HCT116 (cell line): ENCODE results near the gene CORO2A. TPM values are rescaled to one million over a fixed set of nuclear protein-coding genes. Genes with fewer than 3 reads are reported as not detected.

Source experiments
- ATAC-seq: fragments of 200-7000 bp; cut with Tn5 transposase; 2 replicates; pipeline ENCODE4 v1.9.1; 2020; ENCODE audit warnings: mild to moderate bottlenecking, moderate library complexity
- BruUV-seq: library from RNA; stranded (reverse); fragments of 400-500 nt; replicated peaks from 2 replicates; lab custom pipeline; 2021; lab: Mats Ljungman, UMichigan
- CTCF ChIA-PET: fragments of 300-600 bp; sonication (Branson Sonifier 250); formaldehyde crosslinking; loops from one replicate; lab custom pipeline; 2021; ENCODE audit warnings: antibody characterized with exemption; lab: Charles Lee
- POLR2A ChIA-PET: fragments of 300-600, 350-600 bp; sonication (Branson Sonifier 250); formaldehyde crosslinking; loops from one replicate; lab custom pipeline; 2021; ENCODE audit warnings: antibody characterized with exemption; lab: Charles Lee
- RAD21 ChIA-PET, 2 experiments: fragments of 300-600 bp; sonication (Branson Sonifier 250); formaldehyde crosslinking; loops; one replicate each; lab custom pipeline; 2023; ENCODE audit warnings: low total read pairs in 2 of 2; ENCODE audit not compliant: uncharacterized antibody in 2 of 2, unreplicated experiment in 2 of 2, low non-redundant PET in 1 of 2; lab: Charles Lee
- DNase-seq: peaks from one replicate; pipeline ENCODE4 v3.0.0-alpha.2; 2010; ENCODE audit warnings: low read depth, low spot score
- H2AFZ ChIP-seq: fragments of 200-600 bp; shearing (Covaris generic), sonication (generic); 2 replicates; pipeline ENCODE4 v1.6.1; 2017; ENCODE audit warnings: low read depth, mixed run types, mixed read lengths, antibody characterized with exemption, low read length; ENCODE audit not compliant: poor library complexity, severe bottlenecking
- H3K27ac ChIP-seq: 2 replicates; pipeline ENCODE4 v1.5.1; 2012; ENCODE audit warnings: low read depth, low read length
- H3K27me3 ChIP-seq: fragments of 200-600 bp; sonication (generic); 2 replicates; pipeline ENCODE4 v1.6.1; 2016; ENCODE audit warnings: mixed run types, low read length, mixed read lengths; ENCODE audit not compliant: insufficient read depth
- H3K36me3 ChIP-seq, 2 experiments: fragments of 200-500 bp in 1 of 2; fragments of 200-600 bp in 1 of 2; sonication (Bioruptor generic) in 1 of 2; sonication (generic) in 1 of 2; 2 replicates each; pipeline versions ENCODE4 v1.5.1 to v1.6.1; 2014 to 2016; ENCODE audit warnings: low read length in 2 of 2, inconsistent platforms in 1 of 2, mixed read lengths in 1 of 2, mixed run types in 1 of 2; ENCODE audit not compliant: insufficient read depth in 2 of 2, control insufficient read depth in 1 of 2
- H3K4me1 ChIP-seq, 2 experiments: fragments of 200-600 bp in 1 of 2; sonication (generic) in 1 of 2; 2 replicates each; pipeline versions ENCODE4 v1.5.1 to v1.6.1; 2012 to 2017; ENCODE audit warnings: low read length in 2 of 2, inconsistent platforms in 1 of 2, mild to moderate bottlenecking in 1 of 2, mixed read lengths in 1 of 2, mixed run types in 1 of 2, moderate library complexity in 1 of 2; ENCODE audit not compliant: insufficient read depth in 2 of 2, control insufficient read depth in 1 of 2
- H3K4me2 ChIP-seq: fragments of 200-600 bp; sonication (generic); 2 replicates; pipeline ENCODE4 v1.6.1; 2017; ENCODE audit warnings: mixed run types, low read length, mixed read lengths
- H3K4me3 ChIP-seq, 2 experiments: fragments of 200-600 bp in 1 of 2; sonication (generic) in 1 of 2; replicated peaks in 1 of 2; 2 replicates each; pipeline ENCODE4 v1.5.1; 2011 to 2016; ENCODE audit warnings: low read length in 2 of 2, control low read depth in 1 of 2, low read depth in 1 of 2, mild to moderate bottlenecking in 1 of 2, mixed read lengths in 1 of 2, mixed run types in 1 of 2
- H3K79me2 ChIP-seq: fragments of 200-600 bp; sonication (generic); 2 replicates; pipeline ENCODE4 v1.6.1; 2017; ENCODE audit warnings: mild to moderate bottlenecking, mixed run types, low read length, moderate library complexity, mixed read lengths; ENCODE audit not compliant: insufficient read depth
- H3K9ac ChIP-seq: fragments of 200-600 bp; sonication (generic); 2 replicates; pipeline ENCODE4 v1.6.1; 2016; ENCODE audit warnings: low read length, mixed read lengths
- H3K9me2 ChIP-seq: fragments of 200-600 bp; sonication (generic), shearing (Covaris generic); 2 replicates; pipeline ENCODE4 v1.6.1; 2017; ENCODE audit warnings: mixed run types, mild to moderate bottlenecking, moderate library complexity; ENCODE audit not compliant: insufficient read depth
- H3K9me3 ChIP-seq, 2 experiments: fragments of 200-500 bp in 1 of 2; fragments of 200-600 bp in 1 of 2; sonication (Bioruptor generic) in 1 of 2; sonication (generic) in 1 of 2; 2 replicates each; pipeline ENCODE4 v1.6.1; 2014 to 2017; ENCODE audit warnings: low read length in 2 of 2, mixed read lengths in 2 of 2, inconsistent platforms in 1 of 2, low read depth in 1 of 2, mild to moderate bottlenecking in 1 of 2, mixed run types in 1 of 2, moderate library complexity in 1 of 2; ENCODE audit not compliant: control insufficient read depth in 1 of 2, insufficient read depth in 1 of 2
- H4K20me1 ChIP-seq: fragments of 200-600 bp; sonication (generic), shearing (Covaris generic); 2 replicates; pipeline ENCODE4 v1.6.1; 2017; ENCODE audit warnings: mixed run types, mild to moderate bottlenecking, moderate library complexity; ENCODE audit not compliant: insufficient read depth
- EGR1 ChIP-seq: IDR thresholded peaks from 2 replicates; pipeline ENCODE4 v1.6.1; 2012; ENCODE audit warnings: low read depth
- ELF1 ChIP-seq: IDR thresholded peaks from 2 replicates; pipeline ENCODE4 v1.6.1; 2012; ENCODE audit warnings: low read depth, borderline replicate concordance
- EZH2phosphoT487 ChIP-seq: fragments of 200-600 bp; IDR thresholded peaks from 2 replicates; pipeline ENCODE4 v1.6.1; 2018; ENCODE audit warnings: antibody characterized with exemption, borderline replicate concordance
- FOSL1 ChIP-seq: IDR thresholded peaks from 2 replicates; pipeline ENCODE4 v1.6.1; 2012; ENCODE audit warnings: low read depth
- SIN3A ChIP-seq: IDR thresholded peaks from 2 replicates; pipeline ENCODE4 v1.6.1; 2012; ENCODE audit warnings: low read depth
- SP1 ChIP-seq: IDR thresholded peaks from 2 replicates; pipeline ENCODE4 v1.6.1; 2012; ENCODE audit warnings: low read depth
- YY1 ChIP-seq: IDR thresholded peaks from 2 replicates; pipeline ENCODE4 v1.6.1; 2011; ENCODE audit warnings: low read length, low read depth, moderate library complexity, mild to moderate bottlenecking; ENCODE audit not compliant: insufficient replicate concordance; ENCODE audit errors: extremely low read depth
- ZNF274 ChIP-seq: fragments of 200-500 bp; sonication (Bioruptor generic); IDR thresholded peaks from 2 replicates; pipeline ENCODE4 v1.6.1; 2014; ENCODE audit warnings: mild to moderate bottlenecking, low read depth, low read length, inconsistent platforms
- intact Hi-C: fragments of 100-400 bp; cut with micrococcal nuclease; formaldehyde crosslinking; loops from 2 replicates; pipeline ENCODE4 v1.10.0; 2022
- total RNA-seq: library from RNA; stranded (reverse); gene quantifications from one replicate; pipeline ENCODE4 v1.2.1, GENCODE V29; 2021; ENCODE audit not compliant: unreplicated experiment
- TF ChIP-seq, protein P1 (sequence below): IDR thresholded peaks from 2 replicates; pipeline ENCODE4 v1.6.1; 2012
- TF ChIP-seq, protein P2 (sequence below): IDR thresholded peaks from 2 replicates; pipeline ENCODE4 v1.6.1; 2012; ENCODE audit warnings: low read depth
- TF ChIP-seq, protein P3 (sequence below): IDR thresholded peaks from 2 replicates; pipeline ENCODE4 v1.6.1; 2012
- TF ChIP-seq, protein P4 (sequence below), 3 experiments: fragments of 200-600 bp in 1 of 3; sonication (generic) in 1 of 3; IDR thresholded peaks in 2 of 3; conservative IDR thresholded peaks in 1 of 3; 2 replicates each; pipeline ENCODE4 v1.5.1; 2012 to 2017; ENCODE audit warnings: low read depth in 2 of 3, low read length in 2 of 3, antibody characterized with exemption in 1 of 3, borderline replicate concordance in 1 of 3, control low read depth in 1 of 3, mild to moderate bottlenecking in 1 of 3, mixed read lengths in 1 of 3, mixed run types in 1 of 3, moderate library complexity in 1 of 3; ENCODE audit not compliant: insufficient read depth in 1 of 3

Gene CORO2A
- total RNA-seq, 1 experiment from 2014 or later = 5.7 TPM

DNA sequence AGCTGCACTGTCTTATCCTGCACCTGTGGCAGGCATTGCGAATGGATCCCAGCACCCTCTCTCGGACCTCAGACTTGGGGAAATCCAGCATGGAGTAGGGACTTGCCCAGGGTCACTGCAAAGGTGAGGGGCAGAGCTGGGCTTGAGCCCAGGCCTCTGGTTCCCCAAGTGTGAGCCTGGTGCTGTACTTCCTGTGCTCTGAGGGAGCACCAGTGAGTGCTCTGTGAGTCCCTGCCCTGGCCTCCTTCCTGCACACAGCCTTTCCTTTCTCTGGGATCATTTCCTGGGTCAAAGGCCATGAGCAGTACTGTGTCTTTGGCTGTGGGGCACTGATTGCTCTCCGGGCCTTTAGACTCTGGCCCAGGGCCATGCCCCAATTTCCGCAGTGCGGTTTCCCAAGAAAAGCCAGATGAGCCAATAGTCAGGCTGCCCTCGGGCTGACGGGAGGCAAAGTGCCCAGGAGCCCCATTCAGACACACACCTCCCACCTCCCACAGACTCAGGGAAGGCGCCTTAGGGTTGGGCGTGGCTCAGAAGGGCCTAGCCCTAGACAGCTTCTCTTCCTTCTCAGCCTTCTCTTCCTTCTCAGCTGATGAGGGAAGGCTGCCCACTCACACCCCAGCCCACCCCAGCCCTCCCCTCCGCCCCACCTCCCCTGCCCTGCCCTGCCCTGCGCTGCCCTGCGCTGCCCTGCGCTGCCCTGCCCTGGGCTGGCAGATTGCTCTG lies 50.1 kb downstream of the CORO2A start:
- H2AFZ ChIP-seq = no peak overlapping the region
- peaks cover 6 to 14% of the 10 kb centered on the region in 2 experiments; a peak in 3 of 4 replicates for H3K4me1 ChIP-seq
- POLR2A ChIA-PET = no interaction called here

More for the DNA sequence above, 50.1 kb downstream of the CORO2A start:
- no peaks in the 10 kb centered on the region for H3K79me2 ChIP-seq
- intact Hi-C loops = loop anchor here (10.0 kb wide), 1 partner anchor 58 kb away; no protein-coding TSS in a partner anchor
- no peaks in the 10 kb centered on the region for H3K9me2 ChIP-seq
- ATAC-seq = peak; percentile 42; the same call in 1 of the 2 replicates
- H3K9me3 ChIP-seq = no peaks in the 10 kb centered on the region
- no peak overlapping the region for H3K27ac ChIP-seq
- H3K9ac ChIP-seq = no peak overlapping the region
- TF ChIP-seq, protein P1, sequence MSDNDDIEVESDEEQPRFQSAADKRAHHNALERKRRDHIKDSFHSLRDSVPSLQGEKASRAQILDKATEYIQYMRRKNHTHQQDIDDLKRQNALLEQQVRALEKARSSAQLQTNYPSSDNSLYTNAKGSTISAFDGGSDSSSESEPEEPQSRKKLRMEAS = no peak
- TF ChIP-seq ELF1 = no peak
- TF ChIP-seq EZH2phosphoT487 = no peak
- TF ChIP-seq, protein P2, sequence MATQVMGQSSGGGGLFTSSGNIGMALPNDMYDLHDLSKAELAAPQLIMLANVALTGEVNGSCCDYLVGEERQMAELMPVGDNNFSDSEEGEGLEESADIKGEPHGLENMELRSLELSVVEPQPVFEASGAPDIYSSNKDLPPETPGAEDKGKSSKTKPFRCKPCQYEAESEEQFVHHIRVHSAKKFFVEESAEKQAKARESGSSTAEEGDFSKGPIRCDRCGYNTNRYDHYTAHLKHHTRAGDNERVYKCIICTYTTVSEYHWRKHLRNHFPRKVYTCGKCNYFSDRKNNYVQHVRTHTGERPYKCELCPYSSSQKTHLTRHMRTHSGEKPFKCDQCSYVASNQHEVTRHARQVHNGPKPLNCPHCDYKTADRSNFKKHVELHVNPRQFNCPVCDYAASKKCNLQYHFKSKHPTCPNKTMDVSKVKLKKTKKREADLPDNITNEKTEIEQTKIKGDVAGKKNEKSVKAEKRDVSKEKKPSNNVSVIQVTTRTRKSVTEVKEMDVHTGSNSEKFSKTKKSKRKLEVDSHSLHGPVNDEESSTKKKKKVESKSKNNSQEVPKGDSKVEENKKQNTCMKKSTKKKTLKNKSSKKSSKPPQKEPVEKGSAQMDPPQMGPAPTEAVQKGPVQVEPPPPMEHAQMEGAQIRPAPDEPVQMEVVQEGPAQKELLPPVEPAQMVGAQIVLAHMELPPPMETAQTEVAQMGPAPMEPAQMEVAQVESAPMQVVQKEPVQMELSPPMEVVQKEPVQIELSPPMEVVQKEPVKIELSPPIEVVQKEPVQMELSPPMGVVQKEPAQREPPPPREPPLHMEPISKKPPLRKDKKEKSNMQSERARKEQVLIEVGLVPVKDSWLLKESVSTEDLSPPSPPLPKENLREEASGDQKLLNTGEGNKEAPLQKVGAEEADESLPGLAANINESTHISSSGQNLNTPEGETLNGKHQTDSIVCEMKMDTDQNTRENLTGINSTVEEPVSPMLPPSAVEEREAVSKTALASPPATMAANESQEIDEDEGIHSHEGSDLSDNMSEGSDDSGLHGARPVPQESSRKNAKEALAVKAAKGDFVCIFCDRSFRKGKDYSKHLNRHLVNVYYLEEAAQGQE = no peak
- no peak for TF ChIP-seq EGR1
- TF ChIP-seq ZNF274 = no peak
- TF ChIP-seq YY1 = no peak
- TF ChIP-seq SIN3A = no peak
- TF ChIP-seq SP1 = no peak
- TF ChIP-seq, protein P3, sequence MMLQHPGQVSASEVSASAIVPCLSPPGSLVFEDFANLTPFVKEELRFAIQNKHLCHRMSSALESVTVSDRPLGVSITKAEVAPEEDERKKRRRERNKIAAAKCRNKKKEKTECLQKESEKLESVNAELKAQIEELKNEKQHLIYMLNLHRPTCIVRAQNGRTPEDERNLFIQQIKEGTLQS = no peak
- TF ChIP-seq FOSL1 = no peak
- TF ChIP-seq, protein P4, sequence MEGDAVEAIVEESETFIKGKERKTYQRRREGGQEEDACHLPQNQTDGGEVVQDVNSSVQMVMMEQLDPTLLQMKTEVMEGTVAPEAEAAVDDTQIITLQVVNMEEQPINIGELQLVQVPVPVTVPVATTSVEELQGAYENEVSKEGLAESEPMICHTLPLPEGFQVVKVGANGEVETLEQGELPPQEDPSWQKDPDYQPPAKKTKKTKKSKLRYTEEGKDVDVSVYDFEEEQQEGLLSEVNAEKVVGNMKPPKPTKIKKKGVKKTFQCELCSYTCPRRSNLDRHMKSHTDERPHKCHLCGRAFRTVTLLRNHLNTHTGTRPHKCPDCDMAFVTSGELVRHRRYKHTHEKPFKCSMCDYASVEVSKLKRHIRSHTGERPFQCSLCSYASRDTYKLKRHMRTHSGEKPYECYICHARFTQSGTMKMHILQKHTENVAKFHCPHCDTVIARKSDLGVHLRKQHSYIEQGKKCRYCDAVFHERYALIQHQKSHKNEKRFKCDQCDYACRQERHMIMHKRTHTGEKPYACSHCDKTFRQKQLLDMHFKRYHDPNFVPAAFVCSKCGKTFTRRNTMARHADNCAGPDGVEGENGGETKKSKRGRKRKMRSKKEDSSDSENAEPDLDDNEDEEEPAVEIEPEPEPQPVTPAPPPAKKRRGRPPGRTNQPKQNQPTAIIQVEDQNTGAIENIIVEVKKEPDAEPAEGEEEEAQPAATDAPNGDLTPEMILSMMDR (IDR thresholded peaks at IDR 0.05 in 2 of 3, conservative IDR thresholded peaks at IDR 0.05 in 1 of 3; ENCODE audit: borderline replicate concordance in 1 of 3, insufficient read depth in 1 of 3, low read depth in 2 of 3, low read length in 2 of 3) = no peak
- TF ChIP-seq, all 23 proteins: peak for 0
- no peak for DNase-seq
- H3K36me3 ChIP-seq = no peaks in the 10 kb centered on the region
- no TSS peak for BruUV-seq
- no peak overlapping the region for H3K4me3 ChIP-seq
- CTCF ChIA-PET = no interaction called here
- H3K4me2 ChIP-seq = no peak overlapping the region
- no peaks in the 10 kb centered on the region for H4K20me1 ChIP-seq
- RAD21 ChIA-PET = no interaction called here
- H3K27me3 ChIP-seq = no peaks in the 10 kb centered on the region
